GM23248 (cell line): ENCODE measurements around the gene CIDEB. TPM values are rescaled to one million over a fixed set of nuclear protein-coding genes. Genes with fewer than 3 reads are reported as not detected.

Source experiments
- DNase-seq: peaks from one replicate; pipeline ENCODE4 v3.0.0-alpha.2; 2015
- H2AFZ ChIP-seq: fragments of 200-600 bp; sonication (generic); 2 replicates; pipeline ENCODE4 v1.6.1; 2016; ENCODE audit warnings: antibody characterized with exemption
- H3F3A ChIP-seq: fragments of 200-600 bp; sonication (generic); 2 replicates; pipeline ENCODE4 v1.6.1; 2016; ENCODE audit warnings: mild to moderate bottlenecking, antibody characterized with exemption, mixed run types; ENCODE audit not compliant: insufficient read depth
- H3K27ac ChIP-seq: fragments of 200-600 bp; sonication (generic); 2 replicates; pipeline ENCODE4 v1.5.1; 2016; ENCODE audit warnings: mild to moderate bottlenecking
- H3K27me3 ChIP-seq: fragments of 200-600 bp; sonication (generic); replicated peaks from 2 replicates; pipeline ENCODE4 v1.6.1; 2016; ENCODE audit warnings: mild to moderate bottlenecking; ENCODE audit not compliant: insufficient read depth
- H3K36me3 ChIP-seq: fragments of 200-600 bp; sonication (generic); 2 replicates; pipeline ENCODE4 v1.6.1; 2016; ENCODE audit warnings: low read depth, mild to moderate bottlenecking
- H3K4me1 ChIP-seq: fragments of 200-600 bp; sonication (generic); 2 replicates; pipeline ENCODE4 v1.6.1; 2016; ENCODE audit warnings: mild to moderate bottlenecking; ENCODE audit not compliant: insufficient read depth
- H3K4me2 ChIP-seq: fragments of 200-600 bp; sonication (generic); one replicate; pipeline ENCODE4 v1.6.1; 2016; ENCODE audit warnings: mild to moderate bottlenecking; ENCODE audit not compliant: unreplicated experiment
- H3K4me3 ChIP-seq: fragments of 200-600 bp; sonication (generic); 2 replicates; pipeline ENCODE4 v1.5.1; 2016; ENCODE audit warnings: mild to moderate bottlenecking
- H3K79me2 ChIP-seq: fragments of 200-600 bp; sonication (generic); 2 replicates; pipeline ENCODE4 v1.6.1; 2016; ENCODE audit warnings: mild to moderate bottlenecking; ENCODE audit not compliant: insufficient read depth
- H3K9ac ChIP-seq: fragments of 200-600 bp; sonication (generic); 2 replicates; pipeline ENCODE4 v1.6.1; 2016; ENCODE audit warnings: mild to moderate bottlenecking
- H3K9me2 ChIP-seq: fragments of 200-600 bp; sonication (generic); 2 replicates; pipeline ENCODE4 v1.6.1; 2016; ENCODE audit warnings: mixed run types, mild to moderate bottlenecking, moderate library complexity; ENCODE audit not compliant: insufficient read depth
- H3K9me3 ChIP-seq: fragments of 200-600 bp; sonication (generic); one replicate; pipeline ENCODE4 v1.6.1; 2017; ENCODE audit warnings: low read depth
- H4K20me1 ChIP-seq: fragments of 200-600 bp; sonication (generic); 2 replicates; pipeline ENCODE4 v1.6.0; 2016; ENCODE audit not compliant: insufficient read depth
- EZH2 ChIP-seq: fragments of 200-600 bp; sonication (generic); IDR thresholded peaks from 2 replicates; pipeline ENCODE4 v1.6.1; 2018; ENCODE audit warnings: antibody characterized with exemption, mild to moderate bottlenecking; ENCODE audit not compliant: insufficient read depth, poor library complexity, severe bottlenecking
- EZH2phosphoT487 ChIP-seq: fragments of 200-600 bp; sonication (generic); IDR thresholded peaks from 2 replicates; pipeline ENCODE4 v1.6.1; 2018; ENCODE audit warnings: antibody characterized with exemption, moderate library complexity, mild to moderate bottlenecking, low read depth; ENCODE audit not compliant: insufficient read depth
- WGBS, 2 experiments: methylation state at CpG; one replicate each; pipeline ENCODE4 v1.1.6; 2015 to 2017; ENCODE audit warnings: low lambda C conversion rate in 2 of 2, low coverage in 1 of 2; ENCODE audit errors: missing lambda C conversion rate in 2 of 2; 5-methylcytosine and 5-hydroxymethylcytosine counted together
- in situ Hi-C: fragments of 300-500 bp; cut with MboI; formaldehyde crosslinking; loops from 2 replicates; pipeline ENCODE4 v1.15.0; 2020
- polyA plus RNA-seq: library from polyadenylated mRNA; unstranded; fragments of >200 nt; fragmentation: Nextera tagmentation; extraction: Ambion mirVana; gene quantifications from 2 replicates; pipeline ENCODE4 v1.2.1, GENCODE V29; 2016
- total RNA-seq: library from RNA; depleted of rRNA; stranded (reverse); fragments of >200 nt; shearing (Covaris generic); gene quantifications from 2 replicates; pipeline ENCODE4 v1.2.3, GENCODE V29; 2014

The CIDEB gene
- total and polyA plus RNA-seq, 2 experiments from 2014 or later, result 1.2 to 2.1 TPM

GRCh38 chr14:24292118-24292807 lies 15.5 kb downstream of the CIDEB start:
- Histone ChIP-seq H3K4me1 (peaks cover 5% of the 10 kb centered on the region), H3K4me2 (no peak overlapping the region), H3F3A (peaks cover 4% of the 10 kb centered on the region; the same call in 1 of the 2 replicates), H3K4me3 (no peak overlapping the region), H3K79me2 (no peaks in the 10 kb centered on the region), H3K27me3 (no peaks in the 10 kb centered on the region), H3K27ac (no peak overlapping the region), H3K9me2 (no peaks in the 10 kb centered on the region), H3K36me3 (peaks cover 2% of the 10 kb centered on the region; the same call in 1 of the 2 replicates), H3K9me3 (no peaks in the 10 kb centered on the region), H4K20me1 (no peaks in the 10 kb centered on the region), H2AFZ (no peak overlapping the region), H3K9ac (no peak overlapping the region)
- in situ Hi-C loops, result loop anchor here (10.0 kb wide), 1 partner anchor 47 kb away; the partner anchor contains the start of gene TINF2
- DNase-seq, result no peak
- 89 to 90% methylated on average over 11 of the region's 11 CpGs for WGBS, 2 experiments
- TF ChIP-seq EZH2 (no peak), EZH2phosphoT487 (no peak)

- no peak for TF ChIP-seq EZH2phosphoT487
- no peak for TF ChIP-seq EZH2
- WGBS, 2 experiments, result 69 to 79% methylated on average over 3 of the region's 3 CpGs
- no peaks in the 10 kb centered on the region for H3K9me2 ChIP-seq
- no peak for DNase-seq
- H3K9me3 ChIP-seq, result no peaks in the 10 kb centered on the region
- H3K27me3 ChIP-seq, result no peaks in the 10 kb centered on the region
- H3K79me2 ChIP-seq, result no peaks in the 10 kb centered on the region
- H3K36me3 ChIP-seq, result peaks cover 2% of the 10 kb centered on the region; the same call in 1 of the 2 replicates
- H3K9ac ChIP-seq, result no peak overlapping the region
- peaks cover 3% of the 10 kb centered on the region for H3K4me1 ChIP-seq
- no peak overlapping the region for H3K4me3 ChIP-seq
- H3K4me2 ChIP-seq, result no peak overlapping the region
- no peaks in the 10 kb centered on the region for H4K20me1 ChIP-seq
- no peak overlapping the region for H2AFZ ChIP-seq
- H3K27ac ChIP-seq, result no peak overlapping the region
- in situ Hi-C loops, result loop anchor here (10.0 kb wide), 1 partner anchor 47 kb away; the partner anchor contains the start of gene TINF2
- no peaks in the 10 kb centered on the region for H3F3A ChIP-seq
Observed at GRCh38 chr14:24291446-24292117, 16.2 kb downstream of the CIDEB start.

GRCh38 chr14:24290746-24291145 lies 17.0 kb downstream of the CIDEB start:
- Histone ChIP-seq H3K27ac (no peak overlapping the region), H4K20me1 (no peaks in the 10 kb centered on the region), H3K4me2 (no peak overlapping the region), H3K9me3 (no peaks in the 10 kb centered on the region), H3K36me3 (peaks cover 2% of the 10 kb centered on the region; the same call in 1 of the 2 replicates), H3F3A (no peaks in the 10 kb centered on the region), H3K27me3 (no peaks in the 10 kb centered on the region), H3K9ac (no peak overlapping the region), H3K4me3 (no peak overlapping the region), H3K9me2 (no peaks in the 10 kb centered on the region), H3K79me2 (no peaks in the 10 kb centered on the region), H2AFZ (no peak overlapping the region), H3K4me1 (no peaks in the 10 kb centered on the region)
- 85% methylated on average over 9 of the region's 9 CpGs for WGBS, 2 experiments
- TF ChIP-seq EZH2 (no peak), EZH2phosphoT487 (no peak)
- in situ Hi-C loops, result loop anchor here (10.0 kb wide), 1 partner anchor 46 kb away; the partner anchor contains the start of gene TINF2
- no peak for DNase-seq

- no peaks in the 10 kb centered on the region for H3K27me3 ChIP-seq
- H2AFZ ChIP-seq, result no peak overlapping the region
- no peaks in the 10 kb centered on the region for H3K79me2 ChIP-seq
- H3K9me3 ChIP-seq, result no peaks in the 10 kb centered on the region
- no peak for DNase-seq
- H3K36me3 ChIP-seq, result no peaks in the 10 kb centered on the region; the same call in 1 of the 2 replicates
- H3F3A ChIP-seq, result no peaks in the 10 kb centered on the region
- H3K9me2 ChIP-seq, result no peaks in the 10 kb centered on the region
- 76 to 80% methylated on average over 6 of the region's 6 CpGs for WGBS, 2 experiments
- H4K20me1 ChIP-seq, result no peaks in the 10 kb centered on the region
- in situ Hi-C loops, result loop anchor here (10.0 kb wide), 1 partner anchor 45 kb away; the partner anchor contains the start of gene TINF2
- no peaks in the 10 kb centered on the region for H3K4me1 ChIP-seq
- no peak overlapping the region for H3K4me3 ChIP-seq
- H3K4me2 ChIP-seq, result no peak overlapping the region
- no peak for TF ChIP-seq EZH2phosphoT487
- TF ChIP-seq EZH2, result no peak
- H3K27ac ChIP-seq, result no peak overlapping the region
- H3K9ac ChIP-seq, result no peak overlapping the region
Observed at GRCh38 chr14:24289649-24290280, 18.0 kb downstream of the CIDEB start.
